KOPT-K1 (cell line): Measurements from ENCODE around the gene IKZF2.

Experiments
- H3K27ac ChIP-seq: fragments of 200-600 bp; sonication (generic); 2 replicates; pipeline ENCODE4 v1.5.1; 2016; ENCODE audit warnings: antibody characterized with exemption, mild to moderate bottlenecking, low read depth, low read length; ENCODE audit not compliant: poor library complexity, severe bottlenecking
- H3K36me3 ChIP-seq: fragments of 200-600 bp; sonication (generic); 2 replicates; pipeline ENCODE4 v1.5.1; 2017; ENCODE audit warnings: antibody characterized with exemption, mild to moderate bottlenecking, low read length, moderate library complexity; ENCODE audit not compliant: insufficient read depth
- H3K9me3 ChIP-seq: fragments of 200-600 bp; sonication (generic); 2 replicates; pipeline ENCODE4 v1.5.1; 2017; ENCODE audit warnings: antibody characterized with exemption, low read length, mild to moderate bottlenecking; ENCODE audit not compliant: insufficient read depth, poor library complexity, severe bottlenecking

Gene IKZF2

DNA sequence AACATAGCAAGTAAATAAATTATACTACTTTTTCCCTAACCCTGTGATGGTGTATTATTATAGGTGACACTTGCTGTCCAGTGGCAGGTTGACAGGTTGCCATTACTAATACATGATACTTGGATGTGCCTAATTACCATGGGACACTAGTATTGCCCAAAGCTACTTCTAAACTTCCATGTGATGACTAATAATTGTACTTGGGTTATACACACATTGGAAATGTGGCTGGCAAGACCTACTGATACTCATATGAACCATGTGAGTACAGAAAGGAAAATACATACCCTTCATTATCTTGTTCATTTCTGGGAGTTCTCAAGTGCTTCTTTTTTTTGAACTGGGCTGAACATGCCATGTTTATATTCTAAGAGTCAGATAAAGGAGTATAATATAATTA is 156.4 kb downstream of the IKZF2 start:
- no peak overlapping the region for H3K27ac ChIP-seq
- no peaks in the 10 kb centered on the region for H3K9me3 ChIP-seq
- H3K36me3 ChIP-seq, result peaks cover 79% of the 10 kb centered on the region

DNA sequence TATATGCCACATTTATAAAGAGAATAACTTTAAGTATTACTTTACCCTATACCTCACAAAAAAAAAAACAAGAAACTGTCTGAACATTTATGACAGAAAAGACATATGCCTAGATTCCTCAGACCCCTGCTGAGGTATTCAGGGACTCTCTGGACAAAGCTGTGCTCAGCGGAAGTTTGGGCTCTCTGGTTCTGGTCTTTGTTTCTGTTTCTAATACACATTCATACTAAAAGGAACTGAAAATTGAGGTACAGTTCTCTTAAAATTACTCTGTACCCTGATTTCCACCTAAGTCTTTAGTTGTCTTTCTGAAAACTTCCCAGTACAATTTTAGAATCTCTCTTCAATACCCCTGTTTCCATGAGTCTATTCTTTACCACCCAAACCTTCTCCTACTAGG is 160.3 kb downstream of the IKZF2 start:
- peaks cover 93% of the 10 kb centered on the region for H3K36me3 ChIP-seq
- H3K9me3 ChIP-seq, result no peaks in the 10 kb centered on the region
- no peak overlapping the region for H3K27ac ChIP-seq

DNA sequence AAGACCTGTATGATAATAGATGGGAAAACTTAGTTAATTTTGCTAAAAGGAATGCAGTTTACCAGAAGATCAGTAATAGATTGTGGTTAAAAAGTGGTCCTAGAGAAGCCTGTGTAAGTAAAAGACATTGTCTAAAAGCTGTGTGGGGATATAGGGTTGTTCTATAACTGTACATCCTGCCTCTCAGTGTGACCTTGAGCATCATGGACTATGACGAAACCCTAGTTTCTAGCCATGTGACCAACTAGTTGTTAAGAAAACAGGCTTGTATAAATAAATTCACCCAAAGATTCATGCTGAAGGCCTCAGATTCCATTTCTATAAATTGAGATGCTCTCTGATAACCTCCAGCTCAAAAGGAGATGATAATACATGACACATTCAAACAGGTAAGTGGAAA is 160.7 kb downstream of the IKZF2 start:
- H3K9me3 ChIP-seq, result no peaks in the 10 kb centered on the region
- H3K27ac ChIP-seq, result no peak overlapping the region
- H3K36me3 ChIP-seq, result peaks cover 95% of the 10 kb centered on the region

DNA sequence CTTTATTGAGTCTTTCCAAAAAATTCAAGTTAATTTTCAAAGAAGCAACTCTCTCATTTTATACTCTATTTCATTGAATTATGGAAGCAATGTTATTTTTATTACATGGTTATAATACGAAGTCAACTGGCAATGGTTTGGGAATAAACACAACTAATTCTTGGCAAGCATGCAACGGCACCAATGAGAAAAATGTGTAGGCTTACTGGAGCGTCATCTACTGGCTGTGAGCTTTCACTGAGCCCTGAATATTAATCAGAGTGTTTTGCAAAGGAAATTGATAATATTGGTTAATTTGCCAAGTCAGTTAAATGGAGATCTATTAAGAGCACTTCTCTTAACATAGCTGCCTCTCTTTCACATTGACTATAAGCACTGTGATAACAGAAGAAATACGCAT is 163.9 kb downstream of the IKZF2 start:
- H3K36me3 ChIP-seq, result peaks cover 94% of the 10 kb centered on the region
- H3K27ac ChIP-seq, result no peak overlapping the region
- no peaks in the 10 kb centered on the region for H3K9me3 ChIP-seq

DNA sequence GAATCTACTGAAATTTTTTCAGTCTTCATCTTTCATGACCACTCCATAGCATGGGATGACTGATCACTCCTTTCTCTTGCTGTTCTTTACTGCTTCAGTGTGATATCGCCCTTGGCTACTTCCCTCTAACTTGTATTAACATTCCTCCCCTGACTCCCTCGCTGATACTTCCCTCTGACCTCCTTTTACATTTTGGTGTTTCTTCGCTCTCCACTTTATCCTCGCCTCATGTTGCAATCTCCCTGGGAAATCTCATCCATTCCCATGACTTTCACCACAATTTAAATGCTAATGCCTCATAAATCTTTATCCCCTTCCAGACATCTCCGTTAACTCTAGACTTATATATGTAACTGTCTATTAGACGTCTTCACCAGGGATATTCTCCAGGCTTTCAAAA is 167.3 kb downstream of the IKZF2 start:
- H3K9me3 ChIP-seq, result no peaks in the 10 kb centered on the region
- H3K27ac ChIP-seq, result no peak overlapping the region
- H3K36me3 ChIP-seq, result peaks cover 80% of the 10 kb centered on the region

DNA sequence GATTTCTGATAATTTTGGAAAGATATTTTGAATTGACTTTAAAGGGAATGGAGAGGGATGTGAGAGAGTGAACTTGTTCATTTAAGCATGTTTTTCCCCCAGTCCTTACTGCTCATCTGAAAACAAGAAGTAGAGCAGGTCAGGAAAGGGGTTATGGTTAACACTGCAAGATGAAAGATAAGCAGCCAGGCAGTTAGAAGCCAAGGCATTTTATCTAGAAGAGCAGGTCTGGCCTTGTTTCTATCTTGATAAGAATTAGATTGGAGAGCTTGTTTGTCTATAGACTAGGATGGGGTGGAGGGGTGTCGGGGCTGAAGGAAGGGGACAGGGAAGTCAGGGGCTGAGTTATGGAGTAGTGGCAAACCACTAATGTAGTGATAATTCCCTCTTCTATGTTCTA is 171.6 kb downstream of the IKZF2 start:
- Histone ChIP-seq H3K36me3 (peaks cover 77% of the 10 kb centered on the region), H3K9me3 (no peaks in the 10 kb centered on the region), H3K27ac (peak overlapping the region; percentile 68)

DNA sequence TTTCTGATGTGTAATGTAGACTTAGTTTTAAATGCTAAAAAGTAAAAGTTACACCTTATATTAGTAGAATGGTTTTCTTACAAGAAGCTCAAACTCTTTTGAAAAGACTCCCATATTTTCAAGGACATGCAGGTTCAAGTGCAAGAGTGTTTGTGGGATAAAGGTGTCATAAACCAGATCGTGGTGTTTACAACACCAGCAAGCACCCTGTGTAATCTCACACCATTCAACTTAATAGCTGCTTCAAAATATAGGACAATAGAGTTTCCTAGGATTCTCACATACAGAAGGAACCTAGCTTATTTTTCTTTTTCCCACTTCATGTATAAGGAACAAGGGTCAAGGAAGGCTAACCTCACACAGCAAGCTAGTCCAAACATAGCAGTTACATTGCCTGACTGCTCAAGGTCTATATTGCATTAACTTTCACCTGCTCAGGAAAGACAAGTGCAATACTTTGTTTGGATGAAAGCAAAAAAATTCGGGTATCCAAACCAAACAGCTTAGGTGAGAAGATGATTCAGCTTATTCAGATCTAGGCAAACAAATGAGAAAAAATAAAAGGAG is 172.3 kb downstream of the IKZF2 start:
- peak overlapping the region; percentile 68 for H3K27ac ChIP-seq
- peaks cover 77% of the 10 kb centered on the region for H3K36me3 ChIP-seq

DNA sequence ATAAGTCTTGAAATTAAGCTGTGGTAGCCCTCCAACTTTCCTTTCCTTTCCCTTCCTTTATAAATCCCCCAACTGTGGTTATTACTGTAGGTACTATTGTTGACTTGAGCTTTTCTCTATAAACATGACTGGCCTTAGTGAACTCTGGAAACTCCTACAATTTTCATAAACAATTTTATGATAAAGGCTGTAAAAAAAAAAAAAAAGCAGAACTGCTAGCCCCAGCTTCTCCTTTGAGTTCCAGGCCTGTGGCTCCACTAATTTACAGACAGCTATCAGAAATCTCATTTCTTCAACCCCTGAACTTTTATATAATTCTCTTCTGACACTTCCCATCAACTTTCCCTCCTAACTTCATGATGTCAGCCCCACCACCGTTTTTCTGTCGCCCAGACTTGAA is 174.3 kb downstream of the IKZF2 start:
- no peaks in the 10 kb centered on the region for H3K9me3 ChIP-seq
- peak overlapping the region; percentile 2 for H3K27ac ChIP-seq
- H3K36me3 ChIP-seq, result peaks cover 80% of the 10 kb centered on the region

More for the DNA sequence above, 172.3 kb downstream of the IKZF2 start:
- H3K9me3 ChIP-seq, result no peaks in the 10 kb centered on the region

DNA sequence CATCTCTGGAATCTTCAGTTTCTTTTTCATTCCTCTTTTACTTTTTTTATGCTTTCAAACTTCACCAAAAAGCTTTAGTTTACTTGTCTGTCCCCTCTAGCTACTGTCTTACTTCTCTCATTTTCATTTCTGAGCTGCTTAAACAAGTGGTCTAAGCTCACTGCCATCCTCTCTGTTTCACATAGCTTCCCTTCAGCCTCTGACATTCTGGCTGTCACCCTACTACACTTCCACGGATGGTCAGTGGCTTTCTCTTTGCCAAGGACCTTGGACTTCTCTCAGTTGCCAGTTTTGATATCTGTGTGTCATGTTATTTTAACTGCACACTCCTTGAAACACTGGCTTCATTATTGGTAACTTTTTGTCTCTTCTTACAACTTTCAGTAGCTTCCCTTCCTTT is 176.1 kb downstream of the IKZF2 start:
- H3K36me3 ChIP-seq, result peaks cover 82% of the 10 kb centered on the region
- no peaks in the 10 kb centered on the region for H3K9me3 ChIP-seq
- peak overlapping the region; percentile 10 for H3K27ac ChIP-seq

DNA sequence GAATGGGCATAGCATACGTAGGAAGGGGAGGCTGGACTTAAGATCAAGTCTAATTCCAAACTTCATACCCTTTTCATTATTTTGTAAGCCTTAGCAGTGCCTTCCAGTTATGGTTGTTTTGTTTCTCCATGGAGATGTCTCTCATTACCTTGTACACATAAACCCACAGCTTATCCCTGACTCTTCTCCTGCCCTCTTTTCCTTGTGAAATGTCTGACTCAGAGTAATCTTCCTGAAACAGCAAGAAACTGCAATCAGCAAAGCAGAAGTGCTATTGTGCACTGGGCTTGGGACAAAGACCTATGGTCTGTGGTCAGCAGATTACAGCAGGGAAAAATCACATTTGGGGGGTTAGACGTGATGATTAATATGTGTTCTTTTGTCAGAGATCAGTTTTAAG is 176.7 kb downstream of the IKZF2 start:
- Histone ChIP-seq H3K36me3 (peaks cover 88% of the 10 kb centered on the region), H3K27ac (no peak overlapping the region), H3K9me3 (no peaks in the 10 kb centered on the region)

DNA sequence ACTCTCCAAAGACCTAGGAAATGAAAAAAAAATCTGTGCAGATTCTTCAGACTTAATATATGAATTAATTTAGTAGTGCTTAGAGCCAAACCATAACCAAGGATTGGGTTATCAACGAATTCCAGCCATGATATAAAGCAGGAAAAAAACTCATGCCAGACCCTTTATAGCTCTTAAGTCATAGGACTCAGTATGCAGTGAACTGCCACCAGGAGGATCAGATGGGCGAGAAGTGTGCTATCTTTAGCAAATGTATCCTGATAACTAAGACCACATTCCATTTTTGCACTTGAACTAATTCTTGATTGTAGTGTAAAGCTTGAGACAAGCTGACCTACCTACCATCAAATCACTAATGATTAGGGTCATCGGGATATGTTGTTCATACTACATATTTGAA is 178.1 kb downstream of the IKZF2 start:
- Histone ChIP-seq H3K27ac (no peak overlapping the region), H3K36me3 (peaks cover 82% of the 10 kb centered on the region), H3K9me3 (no peaks in the 10 kb centered on the region)

DNA sequence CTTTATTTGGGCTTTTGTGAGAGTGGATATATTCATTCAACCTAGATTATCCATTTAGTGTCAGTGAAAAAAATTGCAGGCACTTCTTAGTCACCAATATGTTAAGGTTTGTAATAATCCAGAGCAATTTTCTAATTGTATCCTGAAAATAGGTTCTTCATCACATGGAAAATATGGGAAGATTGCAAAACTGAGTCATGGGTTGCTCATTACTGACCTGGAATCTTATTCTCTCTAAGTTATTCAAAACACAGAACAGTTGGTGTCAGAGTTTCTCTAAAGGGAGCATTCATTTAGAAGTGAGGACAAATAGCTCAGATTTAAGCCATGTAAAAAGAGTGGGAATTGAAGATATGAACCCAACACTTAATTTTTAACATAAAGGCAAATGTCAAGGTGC is 181.3 kb downstream of the IKZF2 start:
- peaks cover 75% of the 10 kb centered on the region for H3K36me3 ChIP-seq
- peak overlapping the region; percentile 61 for H3K27ac ChIP-seq
- H3K9me3 ChIP-seq, result no peaks in the 10 kb centered on the region

DNA sequence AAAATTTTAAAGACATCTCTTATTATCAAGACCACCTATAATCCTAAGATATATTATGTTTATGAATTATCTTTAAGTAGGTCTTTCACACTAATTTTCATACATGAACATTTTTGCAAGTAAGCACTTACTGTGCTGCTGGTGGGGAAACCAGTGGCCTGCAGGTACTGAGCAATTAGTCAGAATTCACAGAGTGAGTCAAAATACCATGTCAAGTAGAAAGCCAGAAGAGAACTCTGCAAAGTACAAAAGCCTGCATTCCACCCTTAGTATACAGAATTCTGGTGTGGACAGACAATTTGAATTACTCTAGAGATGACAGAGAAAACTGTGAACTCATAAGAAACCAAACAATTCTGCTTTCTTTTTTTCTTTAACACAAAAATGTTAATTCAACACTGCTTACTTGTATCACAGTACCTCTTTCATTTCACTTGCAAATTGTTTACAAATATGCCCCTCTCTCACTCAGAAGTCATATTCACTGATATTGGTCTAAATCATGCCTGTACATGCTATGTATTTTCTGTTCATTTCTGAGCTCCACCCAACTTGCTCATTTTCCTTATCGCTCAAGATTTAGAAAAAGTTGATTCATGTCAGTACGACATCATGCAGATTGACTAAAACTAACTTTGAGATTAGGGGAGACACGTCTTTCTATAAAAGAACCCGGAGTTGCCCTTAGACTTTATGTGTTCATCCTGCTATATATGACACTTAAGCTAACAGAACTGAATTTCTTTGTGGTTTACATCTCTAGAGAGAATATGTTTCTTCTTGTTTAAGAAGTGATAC is 182.9 kb downstream of the IKZF2 start:
- Histone ChIP-seq H3K27ac (peak overlapping the region; percentile 61), H3K36me3 (peaks cover 68% of the 10 kb centered on the region), H3K9me3 (no peaks in the 10 kb centered on the region)

DNA sequence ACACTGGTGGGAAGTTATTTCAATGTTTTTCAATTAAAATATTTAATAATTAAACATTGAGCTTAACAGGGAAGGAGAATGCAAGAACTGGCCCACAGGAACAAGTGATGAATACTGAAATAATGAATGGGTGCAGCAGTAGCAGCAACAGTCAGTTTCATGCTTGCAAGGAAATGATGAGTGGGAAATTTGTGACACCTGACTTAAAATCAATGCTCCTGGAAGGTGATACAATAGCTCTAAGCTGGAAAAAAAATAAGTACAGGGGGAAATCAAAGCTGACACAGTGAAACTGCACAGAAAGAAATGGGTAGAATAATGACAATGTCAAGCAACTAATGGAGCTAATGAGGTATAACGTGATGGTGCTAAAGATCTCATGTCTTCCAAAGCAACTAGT is 184.5 kb downstream of the IKZF2 start:
- H3K9me3 ChIP-seq, result no peaks in the 10 kb centered on the region
- H3K27ac ChIP-seq, result peak overlapping the region; percentile 61
- H3K36me3 ChIP-seq, result peaks cover 66% of the 10 kb centered on the region

DNA sequence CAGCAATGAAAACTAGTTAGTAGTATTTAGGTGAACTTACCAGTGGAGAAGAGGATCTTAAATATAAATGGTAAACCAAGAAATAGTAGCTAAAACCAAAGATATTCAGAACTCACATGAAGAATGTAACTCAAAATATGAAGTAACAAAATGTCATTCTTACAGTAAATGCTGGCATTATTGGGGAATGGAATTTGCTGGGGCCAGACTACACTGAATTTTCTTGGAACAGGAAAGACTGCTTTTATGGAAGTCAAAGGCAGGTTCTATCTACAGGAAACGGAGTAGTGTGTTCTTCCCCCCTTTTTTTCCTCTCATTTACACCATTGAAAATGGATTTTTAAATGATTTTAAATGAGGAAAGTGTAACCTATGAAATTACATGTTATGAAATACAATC is 188.7 kb downstream of the IKZF2 start:
- Histone ChIP-seq H3K36me3 (peaks cover 48% of the 10 kb centered on the region), H3K27ac (peak overlapping the region; percentile 98), H3K9me3 (no peaks in the 10 kb centered on the region)

DNA sequence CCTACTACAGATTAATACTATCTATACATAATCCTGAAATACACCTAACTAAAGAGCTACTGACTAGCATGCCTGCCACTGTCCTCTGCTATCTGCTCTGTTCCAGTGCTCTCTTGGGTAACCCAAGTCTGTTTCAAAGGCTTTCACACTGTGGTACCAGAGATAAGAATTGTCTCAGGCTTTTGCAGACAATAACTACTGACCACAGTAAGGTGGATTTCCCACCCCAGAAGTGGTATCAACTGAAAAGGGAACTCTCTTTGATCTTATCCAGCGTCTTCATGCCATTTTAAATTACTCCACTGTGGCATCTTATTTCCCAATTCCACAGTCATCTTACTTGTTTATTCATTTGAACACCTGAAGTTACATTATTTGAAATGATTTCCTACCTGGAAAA is 190.2 kb downstream of the IKZF2 start:
- H3K36me3 ChIP-seq, result peaks cover 38% of the 10 kb centered on the region
- no peaks in the 10 kb centered on the region for H3K9me3 ChIP-seq
- peak overlapping the region; percentile 98 for H3K27ac ChIP-seq
